SW480 (cell line): ENCODE measurements around the gene SIGMAR1.
"Not testable (repeated sequence)": the region's sequence is repeated elsewhere in the genome, so short reads cannot be mapped to it uniquely, and the experiment has no call there.

ENCODE experiments used
- DNase-seq: peaks from one replicate; pipeline ENCODE4 v3.0.0-alpha.2; 2016; ENCODE audit warnings: low spot score

The SIGMAR1 gene

DNA sequence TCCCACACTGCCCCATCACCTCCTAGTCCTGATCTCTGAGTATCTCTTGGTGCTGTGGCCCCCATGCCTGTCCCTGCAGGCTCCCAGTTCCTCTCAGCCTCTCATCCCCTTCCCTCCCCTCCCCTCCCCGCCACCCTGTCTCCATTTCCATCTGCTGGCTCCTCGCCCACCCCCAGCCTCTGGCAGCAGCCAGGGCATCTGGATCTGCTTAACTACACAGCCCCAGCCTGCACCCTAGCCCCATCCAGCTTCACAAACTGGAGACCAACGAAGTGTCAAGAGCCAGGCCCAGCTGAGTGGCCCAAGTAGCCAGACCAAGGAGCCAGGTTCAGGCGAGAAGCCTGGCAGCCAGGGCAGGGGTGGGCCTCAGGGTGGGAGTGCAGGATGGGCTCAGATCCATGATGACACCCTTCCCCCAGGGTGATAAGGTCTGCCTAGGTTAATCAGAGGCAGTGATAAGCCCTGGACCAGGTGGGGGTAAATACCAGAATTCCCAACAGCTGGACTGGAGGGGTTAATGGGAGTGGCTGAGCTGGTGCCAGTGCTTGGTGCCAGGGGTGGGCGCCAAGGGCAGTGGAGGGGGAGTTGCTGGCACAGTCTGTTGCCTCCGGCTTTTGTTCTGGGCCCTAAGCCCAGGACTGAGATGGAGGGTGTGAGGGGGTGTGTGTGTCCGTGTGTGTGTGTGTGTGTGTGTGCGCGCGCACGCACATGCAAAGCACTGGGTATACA, 16.9 kb upstream of the SIGMAR1 start:
- DNase-seq = no peak

DNA sequence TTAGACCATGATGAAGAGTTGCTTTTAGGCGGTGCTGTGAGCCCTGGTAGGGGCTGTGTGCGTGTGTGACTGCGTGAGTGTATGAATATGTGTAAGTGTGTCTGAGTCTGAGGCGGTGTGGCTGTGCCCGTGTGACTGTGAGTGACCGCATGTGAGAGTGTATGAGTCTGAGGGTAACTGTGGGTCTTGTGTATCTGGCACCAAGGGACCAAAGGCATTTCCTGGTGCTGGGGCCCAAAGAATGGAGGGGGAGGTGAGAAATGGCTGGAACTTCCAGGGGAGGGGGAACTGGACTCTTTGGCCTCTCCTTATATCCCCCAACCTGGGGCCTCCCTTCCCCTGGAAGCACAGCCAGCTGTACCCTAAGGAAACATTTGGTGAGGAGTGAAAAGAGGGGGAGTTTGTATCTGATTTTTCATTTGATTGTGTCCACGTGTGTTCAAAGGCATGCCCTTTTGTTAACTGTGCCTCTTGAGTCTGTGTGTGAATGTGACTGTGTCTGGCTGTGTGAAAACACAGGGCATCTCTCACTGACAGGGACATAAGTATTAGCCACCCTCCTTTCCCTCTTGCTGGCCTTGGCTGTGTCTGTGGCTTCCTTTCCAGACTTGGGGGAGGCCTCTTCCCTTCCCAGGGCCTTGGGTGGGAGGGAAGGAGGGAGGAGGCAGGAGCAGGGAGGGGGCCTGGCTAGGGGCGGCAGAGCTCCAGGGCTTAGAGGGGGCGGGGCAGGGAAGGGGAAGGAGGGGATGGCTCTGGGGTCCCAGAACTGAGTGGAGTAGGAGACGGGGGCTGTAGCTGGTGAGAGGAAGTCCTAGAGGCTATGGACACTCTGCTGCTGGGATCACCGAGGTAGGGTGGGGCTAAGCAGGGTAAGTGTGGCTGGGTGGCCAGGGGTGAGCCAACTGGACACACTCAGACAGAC, 15.8 kb upstream of the SIGMAR1 start:
- no peak for DNase-seq

DNA sequence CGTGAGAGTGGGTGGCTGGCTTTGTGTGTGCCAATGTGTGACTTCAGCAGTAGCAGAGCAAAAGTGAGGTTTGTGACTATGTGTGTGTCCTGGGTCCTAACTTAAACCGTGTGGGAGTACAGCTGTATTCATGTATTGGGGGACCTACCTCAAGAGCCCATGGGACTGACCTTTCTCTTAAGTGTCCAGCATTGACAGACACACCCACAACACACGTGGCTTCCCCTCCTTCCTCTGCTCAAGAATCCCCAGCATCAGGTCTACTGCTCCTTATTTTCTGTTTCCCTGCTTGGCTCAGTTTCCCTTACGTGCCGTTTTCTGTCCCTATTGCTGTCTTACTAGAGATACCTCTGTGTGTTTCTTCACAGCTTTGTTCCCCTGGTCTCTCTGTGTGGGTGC, 15.0 kb upstream of the SIGMAR1 start:
- no peak for DNase-seq

DNA sequence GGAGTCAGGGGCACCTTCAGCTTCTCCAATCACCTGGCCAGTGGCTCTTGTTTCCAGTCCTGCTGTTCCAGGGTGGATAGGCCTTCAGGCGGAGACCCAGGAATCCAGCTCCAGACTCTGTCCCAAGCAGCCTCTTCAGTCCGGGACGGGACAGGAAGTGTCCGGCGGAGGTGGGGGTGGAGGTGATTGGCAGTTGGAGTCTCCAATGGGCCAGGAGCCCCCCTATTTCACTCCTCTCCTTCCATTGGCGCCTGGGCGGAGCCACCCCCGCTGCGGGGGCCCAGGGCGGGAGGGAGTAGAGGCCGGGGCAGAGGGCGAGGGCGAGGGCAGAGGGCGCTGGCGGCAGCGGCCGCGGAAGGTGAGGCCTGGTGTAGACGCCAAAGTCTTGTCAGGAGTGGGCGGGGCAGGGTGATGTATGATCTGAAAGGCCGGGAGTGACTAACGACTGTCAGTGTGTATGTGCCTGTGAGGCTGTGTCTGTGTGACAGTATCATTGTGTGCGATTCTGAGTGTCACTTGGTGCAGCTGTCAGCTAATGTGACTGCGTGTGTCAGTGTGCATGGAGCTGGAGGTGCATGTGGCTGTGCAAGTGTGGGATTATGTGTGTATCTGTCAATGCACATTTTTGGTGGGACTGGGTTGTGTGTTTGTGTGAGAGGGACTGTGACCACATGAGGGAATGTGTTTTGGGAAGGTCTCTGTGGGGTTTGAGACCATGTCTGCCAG, 14.5 kb upstream of the SIGMAR1 start, which contains the start of gene IL11RA:
IL11RA (plus strand) TSS at position 310 of the 726 bp plus-strand sequence. CDS start 3,033 bp downstream, outside the sequence.
- peak; percentile 91 for DNase-seq

DNA sequence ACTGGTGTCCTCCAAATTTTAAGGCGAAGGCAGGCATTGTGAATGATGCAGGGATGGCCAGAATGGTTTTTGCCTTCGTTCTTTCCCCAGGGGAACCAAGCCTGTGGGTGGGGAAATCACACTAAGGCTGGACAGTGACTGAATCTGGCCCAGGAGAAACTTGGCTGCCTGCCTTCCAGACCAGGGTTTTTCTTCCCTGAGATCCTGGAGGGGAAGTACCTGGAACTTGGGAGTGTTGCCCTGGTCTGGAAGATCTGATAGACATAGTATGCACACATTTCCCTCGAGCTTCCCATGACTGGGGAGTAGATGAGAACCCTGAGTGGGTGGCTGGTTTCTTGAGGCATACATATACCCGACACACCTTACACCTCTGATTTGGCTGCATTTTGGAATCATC, 13.7 kb upstream of the SIGMAR1 start:
- no peak for DNase-seq

DNA sequence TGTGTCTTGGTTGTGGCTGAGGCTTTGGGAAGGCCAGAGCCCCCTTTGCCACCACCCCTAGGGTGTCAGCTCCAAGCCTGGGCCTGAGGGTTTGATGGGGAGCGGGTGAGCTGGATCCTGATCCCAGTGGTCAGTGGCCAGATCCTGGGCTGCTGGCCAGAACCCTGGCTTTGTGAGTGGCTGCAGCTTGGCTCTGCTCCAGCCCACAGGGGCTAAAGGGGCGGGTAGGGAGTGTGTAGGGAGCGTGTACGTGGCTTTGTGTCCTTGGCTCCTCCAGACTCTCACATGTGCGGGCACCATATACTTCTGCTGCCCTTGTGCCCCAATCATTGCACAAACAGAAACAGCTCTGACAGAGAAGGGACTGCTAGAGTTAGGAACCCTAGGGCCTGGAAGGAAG, 13.2 kb upstream of the SIGMAR1 start:
- no peak for DNase-seq

DNA sequence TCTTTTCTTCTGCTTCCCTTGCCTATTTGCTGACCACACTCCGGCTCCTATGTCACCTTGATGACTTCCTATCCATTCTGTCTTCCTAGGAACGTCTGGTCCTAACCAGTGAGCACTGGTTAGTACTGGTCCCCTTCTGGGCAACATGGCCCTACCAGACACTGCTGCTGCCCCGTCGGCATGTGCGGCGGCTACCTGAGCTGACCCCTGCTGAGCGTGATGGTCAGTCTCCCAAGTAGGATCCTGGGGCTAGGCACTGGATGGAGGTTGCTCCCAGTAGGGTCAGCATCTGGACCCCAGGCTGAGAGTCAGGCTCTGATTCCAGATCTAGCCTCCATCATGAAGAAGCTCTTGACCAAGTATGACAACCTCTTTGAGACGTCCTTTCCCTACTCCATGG, 11.1 kb upstream of the SIGMAR1 start:
- no peak for DNase-seq

DNA sequence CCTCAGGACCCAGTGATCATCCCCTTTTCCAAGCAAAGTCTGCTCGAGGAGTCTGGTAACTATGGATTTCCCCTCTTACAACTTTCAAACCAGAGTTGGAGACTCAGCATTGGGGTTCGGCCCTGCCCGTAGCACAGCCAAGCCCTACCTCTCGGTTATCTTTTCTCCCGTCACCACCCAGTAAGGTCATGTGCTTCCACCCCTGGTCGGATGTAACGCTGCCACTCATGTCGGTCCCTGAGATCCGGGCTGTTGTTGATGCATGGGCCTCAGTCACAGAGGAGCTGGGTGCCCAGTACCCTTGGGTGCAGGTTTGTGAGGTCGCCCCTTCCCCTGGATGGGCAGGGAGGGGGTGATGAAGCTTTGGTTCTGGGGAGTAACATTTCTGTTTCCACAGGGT, 10.1 kb upstream of the SIGMAR1 start:
- no peak for DNase-seq

DNA sequence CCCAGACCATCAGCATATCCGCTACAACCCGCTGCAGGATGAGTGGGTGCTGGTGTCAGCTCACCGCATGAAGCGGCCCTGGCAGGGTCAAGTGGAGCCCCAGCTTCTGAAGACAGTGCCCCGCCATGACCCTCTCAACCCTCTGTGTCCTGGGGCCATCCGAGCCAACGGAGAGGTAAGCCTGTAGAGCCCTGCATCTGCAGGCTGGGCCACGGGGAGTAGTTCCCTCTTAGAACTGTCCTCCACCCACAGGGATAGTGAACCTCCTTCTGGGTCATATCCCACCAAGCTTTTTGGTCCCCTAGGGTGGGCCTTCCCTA, 9.5 kb upstream of the SIGMAR1 start:
- DNase-seq = no peak

DNA sequence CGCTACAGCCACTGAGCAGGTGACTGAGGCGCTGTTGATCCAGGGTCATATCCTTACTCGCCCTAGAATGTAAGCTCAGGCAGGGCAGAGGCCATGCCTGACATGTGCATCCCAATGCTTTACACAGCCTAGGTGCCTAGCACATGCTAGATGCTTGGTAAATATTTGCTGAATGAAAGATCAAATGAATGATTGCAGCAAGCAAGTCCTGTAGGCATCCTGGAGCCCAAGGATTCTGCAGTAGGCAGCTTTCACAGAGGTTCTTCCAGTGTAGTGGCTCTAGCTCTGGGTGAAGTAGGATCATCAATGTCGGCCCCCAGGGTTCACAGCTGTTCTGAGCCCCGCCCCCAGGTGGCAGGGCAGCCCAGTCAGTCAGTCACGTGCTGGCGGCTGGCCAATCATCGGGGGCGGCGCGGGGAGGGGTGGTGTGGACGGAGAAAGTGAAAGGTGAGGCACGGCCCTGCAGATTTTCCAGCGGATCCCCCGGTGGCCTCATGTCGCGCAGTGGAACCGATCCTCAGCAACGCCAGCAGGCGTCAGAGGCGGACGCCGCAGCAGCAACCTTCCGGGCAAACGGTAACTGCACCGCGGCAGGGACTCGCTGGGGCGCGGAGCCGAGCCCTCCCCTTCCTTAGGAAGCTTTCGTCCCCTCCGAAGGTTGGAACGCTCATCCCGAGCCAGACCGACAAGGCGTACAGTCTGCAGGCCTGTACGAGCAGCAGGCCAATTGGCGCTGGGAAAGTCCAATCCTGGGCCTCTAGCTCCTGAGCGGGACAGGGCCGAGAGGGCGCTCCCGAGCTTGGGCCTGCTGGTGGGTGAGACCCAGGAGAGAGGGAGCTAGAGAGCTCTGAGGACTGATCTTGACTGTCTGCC, 8.9 kb upstream of the SIGMAR1 start, which contains the start of gene GALT:
GALT (plus strand) TSS at position 465 of the 873 bp plus-strand sequence; CDS start at position 495, 30 bp downstream.
- peak; percentile 88 for DNase-seq

DNA sequence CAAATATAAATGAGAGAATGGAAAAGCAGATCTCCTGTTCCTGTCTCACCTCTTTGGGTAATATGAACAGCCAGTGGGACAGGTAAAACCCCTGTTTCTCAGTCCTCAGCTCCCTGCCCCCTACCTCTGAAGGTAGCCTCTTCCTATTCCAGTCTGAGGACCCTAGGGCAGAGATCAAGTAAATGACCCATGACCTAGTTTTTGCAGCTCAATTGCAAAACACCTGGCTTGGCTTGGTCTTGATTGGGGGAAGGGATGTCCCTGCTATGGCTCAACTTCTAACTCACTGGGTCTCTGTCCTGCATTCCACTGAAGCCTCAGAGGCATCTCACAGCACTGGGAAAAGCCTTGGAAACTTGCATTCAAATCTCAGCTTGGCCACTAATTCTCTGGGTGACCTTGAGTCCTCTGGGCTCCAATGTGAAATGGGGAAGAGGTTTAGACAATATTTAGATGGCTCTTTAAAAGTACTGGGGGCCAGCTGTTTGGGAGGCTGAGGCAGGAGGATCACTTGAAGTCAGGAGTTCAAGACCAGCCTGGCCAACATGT, 7.3 kb upstream of the SIGMAR1 start:
- DNase-seq = no peak

DNA sequence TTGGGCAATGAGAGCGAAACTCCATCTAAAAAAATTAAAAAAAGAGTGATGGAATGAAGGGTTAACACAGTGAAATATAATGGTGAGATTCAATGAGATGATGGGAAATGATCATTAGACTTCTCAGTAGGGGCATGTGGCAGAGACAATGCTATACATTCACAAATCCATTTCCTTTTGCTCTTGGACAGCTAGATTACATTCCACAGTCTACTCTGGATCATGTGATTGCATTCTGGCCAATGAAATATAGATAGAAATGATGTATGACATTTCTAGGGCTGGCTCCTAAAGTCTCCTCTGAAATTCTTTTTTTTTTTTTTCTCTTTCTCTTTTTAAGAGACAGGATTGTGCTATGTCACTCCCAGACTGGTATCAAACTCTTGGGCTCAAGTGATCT, 5.1 kb upstream of the SIGMAR1 start:
- DNase-seq = no peak

DNA sequence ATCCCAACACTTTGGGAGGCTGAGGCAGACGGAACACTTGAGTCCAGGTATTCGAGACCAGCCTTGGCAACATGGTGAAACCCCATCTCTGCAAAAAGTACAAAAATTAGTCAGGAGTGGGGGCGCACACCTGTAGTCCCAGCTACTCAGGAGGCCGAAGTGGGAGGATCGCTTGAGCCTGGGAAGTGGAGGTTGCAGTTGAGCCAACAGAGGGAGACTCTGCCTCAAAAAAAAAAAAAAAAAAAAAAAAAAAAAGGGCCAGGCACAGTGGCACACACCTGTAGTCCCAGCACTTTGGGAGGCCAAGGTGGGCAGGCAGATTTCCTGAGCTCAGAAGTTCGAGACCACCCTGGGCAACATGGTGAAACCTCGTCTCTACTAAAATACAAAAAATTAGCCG, 1.7 kb upstream of the SIGMAR1 start:
- DNase-seq = not testable (repeated sequence)

DNA sequence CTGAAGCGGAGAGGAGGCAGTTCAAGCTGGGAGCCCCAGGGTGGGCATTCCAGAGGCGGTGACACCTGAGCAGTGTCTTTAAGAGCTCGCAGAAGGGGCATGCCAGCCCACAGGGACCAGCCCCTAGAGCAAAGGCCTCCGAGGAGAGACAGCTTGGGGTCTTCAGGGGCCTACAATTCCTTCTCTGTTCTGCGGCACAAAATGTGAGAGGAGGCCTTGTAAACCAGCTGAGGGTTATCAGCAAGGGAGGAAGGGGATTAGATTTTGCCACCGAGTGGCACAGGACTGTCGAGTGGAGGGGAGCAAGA, 505 bp upstream of the SIGMAR1 start:
- no peak for DNase-seq

DNA sequence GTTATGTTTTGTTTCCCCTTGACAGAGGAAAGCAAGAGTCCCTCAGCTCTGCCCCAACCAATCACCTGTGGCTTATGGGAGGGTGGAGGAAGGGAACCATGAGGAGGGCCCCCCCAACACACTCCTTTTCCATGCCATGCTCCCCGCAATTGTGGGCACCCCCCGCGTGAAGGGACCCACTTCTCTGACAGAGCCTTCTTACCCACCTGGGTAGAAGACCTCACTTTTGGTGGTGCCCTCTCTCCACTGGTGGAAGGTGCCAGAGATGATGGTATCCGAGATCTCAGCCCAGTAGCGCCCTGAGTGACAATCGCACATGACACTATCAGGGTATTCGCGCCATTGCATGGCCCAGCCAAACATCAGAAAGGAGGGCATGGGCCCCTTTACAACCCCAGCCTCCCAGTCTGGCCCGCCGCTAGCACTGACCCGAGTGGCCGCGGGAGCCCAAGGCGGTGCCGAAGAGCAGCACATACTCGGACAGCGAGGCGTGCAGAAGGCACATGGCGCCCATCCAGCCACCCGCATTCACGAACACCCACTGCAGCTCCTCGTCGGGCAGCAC, 714 bp downstream of the SIGMAR1 start:
- no peak for DNase-seq

DNA sequence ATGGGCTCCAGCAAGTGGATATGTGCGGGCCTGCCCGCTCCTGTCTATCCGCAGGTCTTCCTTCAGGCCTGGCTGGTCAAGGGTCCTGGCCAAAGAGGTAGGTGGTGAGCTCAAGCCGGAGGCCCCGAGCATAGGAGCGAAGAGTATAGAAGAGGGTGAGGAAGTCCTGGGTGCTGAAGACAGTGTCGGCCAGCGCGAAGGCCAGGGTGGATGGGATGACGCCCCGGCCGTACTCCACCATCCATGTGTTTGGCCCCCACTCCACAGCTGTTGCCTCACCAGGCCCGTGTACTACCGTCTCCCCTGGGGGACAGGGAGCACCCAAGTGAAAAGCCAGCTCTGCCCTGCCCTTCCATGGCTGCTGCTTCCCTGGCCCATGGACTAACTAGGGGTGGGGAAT, 2.0 kb downstream of the SIGMAR1 start:
- no peak for DNase-seq

DNA sequence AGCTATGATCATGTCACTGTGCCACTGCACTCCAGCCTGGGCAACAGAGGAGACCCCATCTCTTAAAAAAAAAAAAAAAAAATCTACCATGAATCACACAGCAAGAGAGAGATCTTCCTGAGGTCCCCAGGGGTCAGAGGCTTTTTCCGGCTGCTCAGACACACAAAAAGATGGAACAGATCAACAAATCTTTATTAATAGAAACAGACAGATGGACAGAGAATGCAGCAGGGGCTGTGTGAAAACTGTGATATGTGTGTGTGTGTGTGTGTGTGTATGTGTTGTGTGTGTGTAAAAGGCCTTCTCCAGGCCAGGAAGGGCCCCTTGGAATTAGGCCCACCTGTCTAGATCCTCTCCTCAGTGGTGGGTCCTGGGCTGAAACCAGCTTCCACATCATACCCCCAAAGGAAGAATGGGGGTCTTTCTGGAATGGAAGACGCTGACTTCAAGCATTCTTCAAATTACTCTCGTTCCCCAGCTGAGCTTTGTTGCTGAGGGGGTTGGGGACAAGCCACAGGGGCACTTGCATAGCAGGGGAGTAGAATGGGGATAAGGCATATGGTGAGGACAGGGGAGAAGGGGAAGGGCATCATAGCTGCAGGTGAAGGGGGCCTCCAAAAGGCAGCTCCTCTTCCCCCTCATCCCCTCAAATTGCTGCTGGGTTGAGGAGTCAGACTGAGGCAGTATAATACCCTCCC, 2.9 kb downstream of the SIGMAR1 start:
- DNase-seq = no peak

DNA sequence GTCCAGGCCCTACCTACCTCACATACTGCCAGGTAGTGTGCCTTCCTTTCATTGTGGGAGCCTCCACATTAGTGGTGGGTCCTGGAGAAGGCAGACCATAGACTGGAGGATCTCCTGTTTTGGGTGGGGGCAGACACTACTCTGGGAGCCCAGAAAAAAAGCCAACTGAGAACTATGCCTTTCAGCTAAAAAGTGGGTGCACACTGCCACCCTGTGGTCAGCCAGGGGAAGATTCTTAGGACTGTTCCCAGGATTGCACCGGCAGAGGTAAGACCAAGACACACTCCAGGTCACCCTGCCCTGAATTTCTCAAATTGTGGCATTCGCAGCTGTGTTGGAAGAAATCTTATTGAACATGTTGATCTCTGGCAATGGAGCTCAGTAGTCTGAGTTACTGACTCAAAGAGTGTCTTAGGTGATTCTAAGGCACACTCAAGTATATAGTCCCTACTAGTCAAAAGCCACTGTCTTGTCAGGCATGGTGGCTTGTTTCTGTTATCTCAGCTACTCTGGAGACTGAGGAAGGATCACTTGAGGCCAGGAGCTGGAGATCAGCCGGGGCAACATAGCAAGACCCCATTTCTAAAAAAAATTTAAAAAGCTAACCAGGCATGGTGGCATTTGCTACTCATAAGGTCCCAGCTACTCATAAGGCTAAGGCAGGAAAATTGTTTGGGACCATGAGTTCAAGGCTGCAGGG, 3.6 kb downstream of the SIGMAR1 start:
- DNase-seq = peak; percentile 71

DNA sequence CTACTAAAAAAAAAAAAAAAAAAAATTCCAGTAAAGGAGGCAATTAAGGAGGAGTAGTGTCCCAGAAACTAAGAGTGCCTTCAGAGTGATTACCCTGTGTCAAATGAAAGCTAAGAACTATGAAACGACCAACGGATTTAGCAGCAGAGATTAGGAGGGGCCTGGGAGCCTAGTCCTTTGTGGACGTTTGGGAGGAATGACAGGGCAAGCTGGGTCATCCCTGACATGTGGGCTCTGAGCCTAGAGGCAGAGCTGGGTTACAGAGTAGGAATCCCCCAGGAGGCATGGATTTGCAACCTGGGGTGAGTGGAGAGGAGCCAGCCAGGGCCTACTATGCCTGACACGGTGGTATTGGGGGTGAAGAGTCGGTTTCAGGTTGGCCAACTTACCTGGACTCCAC, 4.4 kb downstream of the SIGMAR1 start:
- no peak for DNase-seq
